Measurements from ENCODE around the gene ITGB6.
A peak's percentile ranks its signal among the peaks of the same experiment; 100 is the strongest.
"Not testable (repeated sequence)": the region's sequence is repeated elsewhere in the genome, so short reads cannot be mapped to it uniquely, and the experiment has no call there.

Gene ITGB6

DNA sequence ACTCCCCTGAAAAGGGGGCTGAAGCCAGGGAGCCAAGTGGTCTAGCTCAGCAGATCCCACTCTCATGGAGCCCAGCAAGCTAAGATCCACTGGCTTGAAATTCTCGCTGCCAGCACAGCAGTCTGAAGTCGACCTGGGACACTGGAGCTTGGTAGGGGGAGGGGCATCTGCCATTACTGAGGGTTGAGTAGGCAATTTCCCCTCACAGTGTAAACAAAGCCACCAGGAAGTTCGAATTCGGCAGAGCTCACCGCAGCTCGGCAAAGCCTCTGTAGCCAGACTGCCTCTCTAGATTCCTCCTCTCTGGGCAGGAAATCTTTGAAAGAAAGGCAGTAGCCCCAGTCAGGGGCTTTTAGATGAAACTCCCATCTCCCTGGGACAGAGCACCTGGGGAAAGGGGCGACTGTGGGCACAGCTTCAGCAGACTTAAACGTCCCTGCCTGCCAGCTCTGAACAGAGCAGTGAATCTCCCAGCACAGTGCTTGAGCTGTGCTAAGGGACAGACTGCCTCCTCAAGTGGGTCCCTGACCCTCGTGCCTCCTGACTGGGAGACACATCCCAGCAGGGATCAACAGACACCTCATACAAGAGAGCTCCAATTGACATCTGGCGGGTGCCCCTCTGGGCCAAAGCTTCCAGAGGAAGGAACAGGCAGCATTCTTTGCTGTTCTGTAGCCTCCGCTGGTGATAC is 18.8 kb downstream of the ITGB6 start:
- H3K4me3 Mint-ChIP-seq, CTCF ChIA-PET, H3K36me3 Mint-ChIP-seq, H3K27me3 Mint-ChIP-seq, H3K9me3 Mint-ChIP-seq: not testable (repeated sequence)
- Mint-ChIP-seq H3K27ac (peak overlapping the region; percentile 42), H3K4me1 (peaks cover 14% of the 10 kb centered on the region)
- peak; percentile 53 for DNase-seq

DNA sequence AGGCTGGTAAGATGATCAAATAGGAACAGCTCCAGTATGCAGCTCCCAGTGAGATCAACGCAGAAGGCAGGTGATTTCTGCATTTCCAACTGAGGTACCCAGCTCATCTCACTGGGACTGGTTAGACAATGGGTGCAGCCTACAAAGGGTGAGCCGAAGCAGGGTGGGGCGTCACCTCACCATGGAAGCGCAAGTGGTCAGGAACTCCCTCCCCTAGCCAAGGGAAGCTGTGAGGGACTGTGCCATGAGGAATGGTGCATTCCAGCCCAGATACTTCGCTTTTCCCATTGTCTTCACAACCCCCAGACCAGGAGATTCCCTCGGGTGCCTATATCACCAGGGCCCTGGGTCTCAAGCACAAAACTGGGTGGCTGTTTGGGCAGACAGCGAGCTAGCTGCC is 19.4 kb downstream of the ITGB6 start:
- DNase-seq, H3K27ac Mint-ChIP-seq, H3K9me3 Mint-ChIP-seq, H3K27me3 Mint-ChIP-seq, CTCF ChIA-PET, H3K4me3 Mint-ChIP-seq, H3K36me3 Mint-ChIP-seq: not testable (repeated sequence)
- H3K4me1 Mint-ChIP-seq = peaks cover 14% of the 10 kb centered on the region

DNA sequence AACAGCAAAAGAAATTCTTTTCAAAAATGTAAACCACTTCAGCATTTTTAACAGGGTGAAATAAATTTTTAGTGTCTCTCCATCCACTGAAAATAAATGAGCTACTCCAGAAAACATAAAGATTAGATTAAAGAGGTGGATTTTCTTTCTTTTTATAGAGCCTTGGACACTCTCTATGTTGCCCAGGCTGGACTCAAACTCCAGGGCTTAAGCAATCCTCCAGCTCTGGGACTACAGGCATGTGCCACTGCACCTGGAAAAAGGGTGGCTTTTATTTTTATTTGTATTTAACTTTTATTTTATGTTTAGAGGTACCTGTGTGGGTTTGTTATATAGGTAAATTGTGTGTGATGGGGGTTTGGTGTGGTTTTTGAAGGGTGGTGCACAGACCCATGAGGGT is 19.9 kb downstream of the ITGB6 start:
- DNase-seq = no peak
- H3K27ac Mint-ChIP-seq = no peak overlapping the region
- H3K4me1 Mint-ChIP-seq = peaks cover 14% of the 10 kb centered on the region
- H3K27me3 Mint-ChIP-seq = no peaks in the 10 kb centered on the region
- peaks cover 4% of the 10 kb centered on the region for H3K9me3 Mint-ChIP-seq
- H3K4me3 Mint-ChIP-seq = no peak overlapping the region
- H3K36me3 Mint-ChIP-seq = no peaks in the 10 kb centered on the region
- CTCF ChIA-PET = no interaction called here

DNA sequence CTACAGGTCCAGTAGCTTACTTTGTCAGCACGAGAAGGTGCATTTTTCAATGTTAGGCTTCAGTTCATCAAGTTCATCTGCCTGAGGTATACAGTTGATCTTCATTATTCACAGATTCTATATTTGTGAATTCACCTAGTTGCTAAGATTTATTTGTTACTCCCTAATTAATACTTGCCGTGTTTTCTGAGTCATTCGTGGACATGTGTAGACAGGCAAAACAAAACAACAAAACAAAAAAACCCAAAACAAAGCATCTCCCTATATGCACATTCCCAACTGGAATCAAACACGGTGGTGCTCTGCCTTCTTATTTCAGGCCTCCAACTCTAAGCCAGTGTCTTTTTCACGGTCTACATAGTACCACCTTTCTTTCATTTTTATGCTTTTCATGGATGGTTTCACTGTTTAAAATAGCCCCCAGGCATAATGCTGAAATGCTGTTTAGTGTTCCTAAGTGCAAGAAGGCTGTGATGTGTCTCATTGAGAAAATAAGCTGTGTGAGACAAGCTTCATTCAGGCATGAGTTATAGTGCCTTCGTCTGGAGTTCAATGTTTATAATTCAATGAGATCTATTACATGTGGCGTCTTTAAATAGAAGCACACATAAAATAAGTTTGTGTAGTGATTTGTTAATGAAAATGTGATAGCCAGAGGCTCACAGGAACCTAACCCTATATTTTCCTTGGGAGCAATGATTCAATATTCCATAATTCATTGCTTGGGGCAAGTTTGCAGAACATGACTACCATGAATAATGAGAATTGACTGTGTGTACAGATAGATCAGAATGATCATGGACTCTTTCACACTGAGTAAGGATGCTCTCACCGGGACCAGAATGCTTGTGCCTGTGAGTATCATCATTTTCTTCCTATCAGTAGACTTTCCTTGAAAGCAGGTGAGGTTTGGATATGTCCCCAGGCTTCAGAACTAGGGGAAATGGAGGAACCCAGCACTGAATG is 24.6 kb downstream of the ITGB6 start:
- Mint-ChIP-seq H3K9me3 (no peaks in the 10 kb centered on the region), H3K27me3 (no peaks in the 10 kb centered on the region), H3K36me3 (no peaks in the 10 kb centered on the region), H3K4me3 (no peak overlapping the region), H3K4me1 (no peaks in the 10 kb centered on the region), H3K27ac (no peak overlapping the region)
- CTCF ChIA-PET = no interaction called here
- no peak for DNase-seq

DNA sequence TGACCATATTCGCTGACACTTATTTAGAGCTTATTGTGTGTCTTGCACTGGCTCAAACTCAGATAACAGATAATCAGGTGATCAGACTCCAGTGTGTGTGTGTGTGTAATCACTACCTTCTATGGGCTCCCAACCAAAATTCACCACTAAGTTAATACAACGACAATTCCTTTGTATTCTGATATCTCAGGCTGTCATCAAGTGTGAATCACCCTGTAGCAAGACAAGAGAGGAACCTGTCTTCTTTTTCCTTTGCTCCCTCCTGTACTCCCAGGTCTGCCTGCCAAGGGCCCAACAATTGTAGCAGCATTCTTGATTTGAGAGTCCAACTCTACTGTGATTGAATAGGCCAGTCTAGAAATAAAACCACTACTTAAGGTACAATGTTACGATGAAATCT is 25.8 kb downstream of the ITGB6 start:
- DNase-seq = no peak
- no peak overlapping the region for H3K27ac Mint-ChIP-seq
- no peaks in the 10 kb centered on the region for H3K9me3 Mint-ChIP-seq
- CTCF ChIA-PET = no interaction called here
- no peaks in the 10 kb centered on the region for H3K36me3 Mint-ChIP-seq
- H3K4me3 Mint-ChIP-seq = no peak overlapping the region
- H3K4me1 Mint-ChIP-seq = no peaks in the 10 kb centered on the region
- no peaks in the 10 kb centered on the region for H3K27me3 Mint-ChIP-seq

DNA sequence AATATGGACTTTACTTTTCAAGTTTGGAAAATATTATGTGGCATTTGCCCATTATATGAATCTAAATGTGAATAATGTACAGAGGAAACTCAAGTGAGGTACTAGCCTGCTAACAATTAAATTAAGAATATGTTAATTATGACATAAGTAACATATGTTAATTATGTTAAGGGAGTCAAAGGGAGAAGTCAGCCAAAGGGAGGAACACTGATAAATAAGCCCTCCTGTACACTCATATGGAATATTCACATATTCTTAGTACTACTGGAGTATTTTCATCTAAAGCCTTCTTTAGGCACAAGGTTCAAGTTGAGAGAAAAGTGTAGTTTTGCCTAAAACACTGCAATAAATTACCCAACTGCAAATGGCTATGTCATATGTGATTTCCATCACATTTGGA is 30.1 kb downstream of the ITGB6 start:
- no peak overlapping the region for H3K4me3 Mint-ChIP-seq
- H3K9me3 Mint-ChIP-seq = no peaks in the 10 kb centered on the region
- CTCF ChIA-PET = no interaction called here
- no peaks in the 10 kb centered on the region for H3K27me3 Mint-ChIP-seq
- H3K36me3 Mint-ChIP-seq = no peaks in the 10 kb centered on the region
- no peaks in the 10 kb centered on the region for H3K4me1 Mint-ChIP-seq
- no peak overlapping the region for H3K27ac Mint-ChIP-seq
- DNase-seq = no peak

DNA sequence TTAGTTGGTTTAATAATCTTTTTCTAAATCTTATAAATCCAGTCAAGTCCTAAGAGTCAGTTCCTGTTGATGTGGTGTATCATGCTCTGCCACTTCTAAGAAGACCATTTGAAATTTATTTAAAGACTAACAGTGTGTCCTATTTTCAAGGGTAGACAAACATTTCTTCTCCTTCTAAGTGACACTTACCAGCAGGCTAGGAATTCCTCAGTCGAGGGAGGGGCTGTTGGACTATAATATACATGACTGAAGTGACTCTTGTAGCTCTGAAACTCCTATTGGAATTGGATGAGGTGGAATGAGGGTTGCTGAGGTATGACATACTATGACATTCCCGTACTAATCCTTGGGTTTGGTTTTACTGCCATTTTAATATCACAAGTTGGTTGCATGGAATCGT is 30.6 kb downstream of the ITGB6 start:
- Mint-ChIP-seq H3K4me3 (no peak overlapping the region), H3K27me3 (no peaks in the 10 kb centered on the region), H3K36me3 (no peaks in the 10 kb centered on the region), H3K9me3 (no peaks in the 10 kb centered on the region), H3K27ac (no peak overlapping the region), H3K4me1 (no peaks in the 10 kb centered on the region)
- CTCF ChIA-PET = no interaction called here
- DNase-seq = no peak

DNA sequence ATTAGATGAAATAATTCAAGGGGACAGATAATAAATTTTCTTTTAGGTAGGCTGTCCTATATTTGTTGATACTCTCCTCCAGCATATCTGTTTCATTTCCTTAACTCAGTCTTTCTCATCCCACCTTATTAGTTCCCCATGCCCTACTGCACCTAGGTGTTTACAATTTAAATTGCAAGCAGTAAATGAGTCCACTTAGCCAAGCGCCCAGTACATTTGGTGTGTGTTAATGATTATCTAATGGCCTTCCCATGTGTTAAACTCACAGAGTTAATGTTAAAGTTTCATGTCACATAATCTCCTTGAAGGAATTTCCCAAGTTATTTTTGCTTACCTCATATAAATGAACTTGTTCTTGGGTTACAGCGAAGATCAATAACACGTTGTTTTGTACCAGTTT is 31.2 kb downstream of the ITGB6 start:
- Mint-ChIP-seq H3K27me3 (no peaks in the 10 kb centered on the region), H3K9me3 (no peaks in the 10 kb centered on the region), H3K27ac (no peak overlapping the region), H3K36me3 (no peaks in the 10 kb centered on the region), H3K4me1 (no peaks in the 10 kb centered on the region), H3K4me3 (no peak overlapping the region)
- CTCF ChIA-PET = no interaction called here
- no peak for DNase-seq

DNA sequence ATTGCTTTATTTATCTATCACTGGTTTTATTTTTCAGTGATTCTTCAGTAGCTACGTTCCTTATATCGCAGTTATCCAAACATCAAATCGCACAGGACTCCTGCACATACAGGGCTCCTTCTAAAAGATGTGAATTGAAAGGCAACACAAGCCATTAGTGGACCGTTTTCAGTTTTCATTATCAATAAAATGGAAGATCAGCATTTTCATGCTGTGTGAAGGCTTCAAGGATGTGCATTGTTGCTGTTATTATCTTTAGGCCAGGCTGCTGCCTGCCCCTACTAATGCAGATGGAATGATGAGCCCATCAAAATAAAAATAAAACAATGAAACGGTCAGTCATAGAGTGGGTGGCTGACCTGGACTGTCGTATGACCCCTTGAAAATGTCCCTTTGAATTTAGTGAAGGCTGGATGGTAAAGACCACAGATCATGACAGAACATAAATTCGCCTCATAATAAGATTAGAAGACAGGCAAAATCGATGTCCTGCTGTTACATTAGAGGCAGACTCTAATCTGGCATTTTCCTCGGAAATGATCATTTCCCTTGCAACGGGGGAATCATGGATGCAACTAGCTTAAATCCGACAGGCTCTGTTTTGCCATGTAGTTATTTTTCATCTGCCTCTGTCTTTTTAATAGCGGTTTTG is 32.9 kb downstream of the ITGB6 start:
- Mint-ChIP-seq H3K36me3 (no peaks in the 10 kb centered on the region), H3K27ac (no peak overlapping the region), H3K27me3 (no peaks in the 10 kb centered on the region), H3K4me3 (no peak overlapping the region), H3K4me1 (no peaks in the 10 kb centered on the region), H3K9me3 (no peaks in the 10 kb centered on the region)
- DNase-seq = no peak
- CTCF ChIA-PET = no interaction called here

DNA sequence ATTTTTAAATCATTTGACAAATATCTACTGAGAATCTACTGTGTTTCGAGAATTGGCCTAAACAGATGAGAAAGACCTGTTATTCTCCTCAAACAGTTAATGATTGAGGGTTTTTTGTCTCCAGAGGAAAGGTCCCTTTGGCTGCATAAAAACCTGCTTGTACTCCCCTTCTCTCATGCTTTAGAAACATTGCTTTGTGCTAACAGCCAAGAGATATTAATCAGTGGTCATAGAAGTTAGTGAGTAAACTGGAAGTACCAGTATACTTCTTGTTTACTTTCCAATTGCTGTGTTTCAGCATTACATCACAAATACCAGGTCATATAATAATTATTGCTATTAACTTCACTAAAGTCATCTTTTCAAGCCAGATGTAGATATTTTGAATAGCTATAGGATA is 34.1 kb downstream of the ITGB6 start:
- DNase-seq = no peak
- Mint-ChIP-seq H3K9me3 (no peaks in the 10 kb centered on the region), H3K4me3 (no peak overlapping the region), H3K36me3 (no peaks in the 10 kb centered on the region), H3K27ac (no peak overlapping the region), H3K27me3 (no peaks in the 10 kb centered on the region), H3K4me1 (no peaks in the 10 kb centered on the region)
- CTCF ChIA-PET = no interaction called here

DNA sequence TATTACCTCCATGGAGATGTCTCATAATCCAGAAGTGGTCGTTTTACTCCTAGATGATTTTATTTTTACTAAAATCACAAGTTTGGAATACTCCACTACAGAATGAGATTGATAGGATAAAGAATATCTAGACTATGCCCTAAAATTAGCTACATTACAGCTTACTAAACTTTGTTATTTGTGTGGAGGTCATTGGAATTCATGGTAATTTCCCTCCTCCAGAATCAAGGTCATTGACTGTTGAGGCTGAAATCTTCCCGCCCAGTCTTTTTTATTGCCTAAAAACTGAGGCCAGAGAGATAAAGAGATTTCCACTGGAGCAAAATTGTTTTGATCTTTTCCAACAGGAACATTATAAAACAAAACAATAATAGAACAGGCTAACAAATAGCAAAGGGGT is 35.0 kb downstream of the ITGB6 start:
- DNase-seq = no peak
- Mint-ChIP-seq H3K36me3 (no peaks in the 10 kb centered on the region), H3K27ac (no peak overlapping the region), H3K4me1 (no peaks in the 10 kb centered on the region), H3K9me3 (no peaks in the 10 kb centered on the region), H3K27me3 (no peaks in the 10 kb centered on the region), H3K4me3 (no peak overlapping the region)
- CTCF ChIA-PET = no interaction called here

DNA sequence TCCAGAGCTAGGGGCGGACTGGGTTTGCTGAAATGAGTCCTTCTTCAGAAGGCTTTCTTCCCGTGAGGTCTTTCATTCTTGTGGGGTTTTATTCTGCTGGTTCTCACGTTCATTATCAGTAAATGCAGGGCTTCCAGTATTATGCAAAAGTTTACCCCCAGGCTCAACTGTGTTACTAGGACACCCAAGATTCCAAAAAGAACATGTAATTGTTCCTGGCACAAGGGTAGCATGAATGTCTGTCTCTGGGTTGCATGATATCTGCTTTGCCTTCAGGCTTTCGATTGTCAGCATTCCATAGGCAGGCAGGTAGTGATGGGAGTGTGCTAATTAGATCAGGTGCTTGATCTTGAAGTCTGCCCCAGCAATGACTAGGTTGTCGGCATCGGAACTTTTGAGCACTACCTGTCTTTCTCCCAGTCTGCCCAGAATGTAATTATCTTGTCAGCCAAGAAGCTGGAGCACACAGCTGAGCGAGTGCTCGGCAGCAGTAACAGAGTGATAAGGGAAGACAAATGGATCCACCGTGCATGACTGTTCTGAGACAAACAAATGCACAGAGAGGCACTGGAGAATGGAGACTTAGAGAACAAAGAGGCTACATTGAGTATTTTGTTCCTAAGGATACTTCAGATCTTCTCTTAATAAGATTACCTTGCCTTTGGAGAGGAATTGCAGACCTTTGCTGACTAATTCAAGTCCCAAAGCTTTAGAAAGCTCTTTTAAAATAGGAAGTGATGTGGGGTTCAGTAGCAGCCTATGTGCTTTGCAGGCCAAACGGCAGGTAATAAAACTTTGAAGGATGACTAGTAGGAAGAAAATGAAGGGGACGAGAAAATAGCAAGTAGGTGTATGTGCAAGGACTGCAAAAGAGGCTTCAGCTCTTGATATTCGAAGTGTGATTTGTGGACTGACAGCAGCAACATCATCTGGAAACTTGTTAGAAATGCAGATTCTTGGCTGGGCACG is 41.9 kb downstream of the ITGB6 start:
- H3K36me3 Mint-ChIP-seq = no peaks in the 10 kb centered on the region
- H3K27me3 Mint-ChIP-seq = no peaks in the 10 kb centered on the region
- no peaks in the 10 kb centered on the region for H3K9me3 Mint-ChIP-seq
- no peak overlapping the region for H3K27ac Mint-ChIP-seq
- H3K4me1 Mint-ChIP-seq = no peaks in the 10 kb centered on the region
- CTCF ChIA-PET = interaction anchor here (1.2 kb wide), 1 partner anchor 73 kb away, joined by 3 read pairs; no protein-coding TSS in a partner anchor
- no peak for DNase-seq
- no peak overlapping the region for H3K4me3 Mint-ChIP-seq

DNA sequence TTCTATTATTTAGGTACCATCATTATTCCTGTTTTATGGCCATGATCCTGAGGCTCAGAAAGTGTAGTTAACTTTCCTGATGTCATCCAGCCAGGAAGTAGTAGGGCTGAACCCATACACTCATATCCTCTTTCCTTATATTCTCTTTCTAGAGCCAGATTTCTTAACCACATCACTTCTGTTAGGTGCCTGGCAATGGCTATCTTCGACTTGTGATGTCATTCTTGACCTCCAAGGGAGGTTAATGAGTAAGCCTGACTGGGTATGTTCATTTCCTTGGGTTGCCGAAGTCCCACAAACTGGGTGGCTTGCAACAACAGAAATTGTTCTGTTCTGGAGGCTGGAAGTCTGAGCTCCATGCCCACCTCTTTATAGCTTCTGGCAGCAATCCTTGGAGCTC is 43.4 kb downstream of the ITGB6 start:
- DNase-seq = no peak
- H3K4me3 Mint-ChIP-seq = no peak overlapping the region

DNA sequence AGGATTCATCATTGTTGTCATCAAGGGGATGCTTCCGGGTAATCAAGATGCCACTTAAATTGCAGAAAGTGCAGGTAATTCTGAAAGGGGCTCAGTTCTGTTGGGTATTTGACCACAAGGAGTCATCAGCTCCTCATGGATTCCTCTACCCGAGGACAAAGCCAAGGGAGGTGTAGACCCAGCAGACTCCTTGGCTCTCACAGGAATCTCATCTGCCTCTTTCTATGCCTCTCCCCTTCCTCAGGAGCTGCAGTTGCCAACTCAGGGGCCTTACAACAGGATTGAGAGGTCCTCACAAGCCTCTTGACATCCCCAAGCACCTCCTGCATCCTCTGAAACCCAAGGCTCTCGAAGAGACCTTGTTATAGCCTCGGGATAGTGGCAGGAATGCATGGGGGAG is 44.0 kb downstream of the ITGB6 start:
- no peak for DNase-seq
- H3K27ac Mint-ChIP-seq = no peak overlapping the region
- no peak overlapping the region for H3K4me3 Mint-ChIP-seq
- no peaks in the 10 kb centered on the region for H3K9me3 Mint-ChIP-seq
- no peaks in the 10 kb centered on the region for H3K4me1 Mint-ChIP-seq
- CTCF ChIA-PET = no interaction called here
- H3K27me3 Mint-ChIP-seq = no peaks in the 10 kb centered on the region
- H3K36me3 Mint-ChIP-seq = no peaks in the 10 kb centered on the region

More for the DNA sequence above, 43.4 kb downstream of the ITGB6 start:
- no peaks in the 10 kb centered on the region for H3K9me3 Mint-ChIP-seq
- CTCF ChIA-PET = no interaction called here
- no peak overlapping the region for H3K27ac Mint-ChIP-seq
- no peaks in the 10 kb centered on the region for H3K36me3 Mint-ChIP-seq
- no peaks in the 10 kb centered on the region for H3K4me1 Mint-ChIP-seq
- no peaks in the 10 kb centered on the region for H3K27me3 Mint-ChIP-seq
